Activated naive CD8-positive, alpha-beta T cell treated with anti-CD3 and anti-CD28 coated beads, Interleukin-2, amount 50 U/mL, for 24 hours (primary cell): ENCODE results near the gene CD320.
A peak's percentile ranks its signal among the peaks of the same experiment; 100 is the strongest.

Source experiments
- ATAC-seq: fragments of 150-1000 bp; cut with Tn5 transposase; one replicate; pipeline ENCODE4 v1.10.0; 2021
- DNase-seq: peaks from one replicate; pipeline ENCODE4 v3.0.0; 2021
- H3K27ac Mint-ChIP-seq: one replicate; pipeline ENCODE4 v1.8.0; 2021; ENCODE audit warnings: mild to moderate bottlenecking, mixed read lengths
- H3K27me3 Mint-ChIP-seq: one replicate; pipeline ENCODE4 v1.8.0; 2021; ENCODE audit warnings: mixed read lengths
- H3K36me3 Mint-ChIP-seq: one replicate; pipeline ENCODE4 v1.8.0; 2021; ENCODE audit warnings: low read depth, mixed read lengths
- H3K4me1 Mint-ChIP-seq: one replicate; pipeline ENCODE4 v1.8.0; 2021; ENCODE audit warnings: mixed read lengths
- H3K4me3 Mint-ChIP-seq: one replicate; pipeline ENCODE4 v1.8.0; 2021; ENCODE audit warnings: mild to moderate bottlenecking, moderate library complexity, mixed read lengths
- H3K9me3 Mint-ChIP-seq: one replicate; pipeline ENCODE4 v1.8.0; 2021; ENCODE audit warnings: mixed read lengths

CD320 gene

GRCh38 chr19:8337728-8338127 is 29.6 kb upstream of the CD320 start:
- H3K36me3 Mint-ChIP-seq, result no peaks in the 10 kb centered on the region
- no peak for DNase-seq
- no peak for ATAC-seq
- peaks cover 54% of the 10 kb centered on the region for H3K27me3 Mint-ChIP-seq
- H3K4me1 Mint-ChIP-seq, result peaks cover 5% of the 10 kb centered on the region
- H3K9me3 Mint-ChIP-seq, result no peaks in the 10 kb centered on the region
- no peak overlapping the region for H3K4me3 Mint-ChIP-seq
- no peak overlapping the region for H3K27ac Mint-ChIP-seq

- no peak for ATAC-seq
- H3K27me3 Mint-ChIP-seq, result peaks cover 51% of the 10 kb centered on the region
- peaks cover 5% of the 10 kb centered on the region for H3K4me1 Mint-ChIP-seq
- H3K9me3 Mint-ChIP-seq, result no peaks in the 10 kb centered on the region
- H3K36me3 Mint-ChIP-seq, result no peaks in the 10 kb centered on the region
- no peak for DNase-seq
- no peak overlapping the region for H3K4me3 Mint-ChIP-seq
- no peak overlapping the region for H3K27ac Mint-ChIP-seq
These were observed 28.5 kb upstream of the CD320 start for GRCh38 chr19:8336660-8337059.

GRCh38 chr19:8336072-8336569 is 28.0 kb upstream of the CD320 start:
- Mint-ChIP-seq H3K27ac (no peak overlapping the region), H3K9me3 (no peaks in the 10 kb centered on the region), H3K36me3 (no peaks in the 10 kb centered on the region), H3K27me3 (peaks cover 47% of the 10 kb centered on the region), H3K4me3 (peak overlapping the region; percentile 45), H3K4me1 (peaks cover 5% of the 10 kb centered on the region)
- ATAC-seq (no peak), DNase-seq (no peak)

- Mint-ChIP-seq H3K9me3 (no peaks in the 10 kb centered on the region), H3K4me1 (peaks cover 5% of the 10 kb centered on the region), H3K4me3 (peak overlapping the region; percentile 45), H3K36me3 (no peaks in the 10 kb centered on the region), H3K27ac (no peak overlapping the region), H3K27me3 (peaks cover 42% of the 10 kb centered on the region)
- ATAC-seq (peak; percentile 38), DNase-seq (peak; percentile 50)
These were observed 27.3 kb upstream of the CD320 start for GRCh38 chr19:8335343-8336071.

DNA sequence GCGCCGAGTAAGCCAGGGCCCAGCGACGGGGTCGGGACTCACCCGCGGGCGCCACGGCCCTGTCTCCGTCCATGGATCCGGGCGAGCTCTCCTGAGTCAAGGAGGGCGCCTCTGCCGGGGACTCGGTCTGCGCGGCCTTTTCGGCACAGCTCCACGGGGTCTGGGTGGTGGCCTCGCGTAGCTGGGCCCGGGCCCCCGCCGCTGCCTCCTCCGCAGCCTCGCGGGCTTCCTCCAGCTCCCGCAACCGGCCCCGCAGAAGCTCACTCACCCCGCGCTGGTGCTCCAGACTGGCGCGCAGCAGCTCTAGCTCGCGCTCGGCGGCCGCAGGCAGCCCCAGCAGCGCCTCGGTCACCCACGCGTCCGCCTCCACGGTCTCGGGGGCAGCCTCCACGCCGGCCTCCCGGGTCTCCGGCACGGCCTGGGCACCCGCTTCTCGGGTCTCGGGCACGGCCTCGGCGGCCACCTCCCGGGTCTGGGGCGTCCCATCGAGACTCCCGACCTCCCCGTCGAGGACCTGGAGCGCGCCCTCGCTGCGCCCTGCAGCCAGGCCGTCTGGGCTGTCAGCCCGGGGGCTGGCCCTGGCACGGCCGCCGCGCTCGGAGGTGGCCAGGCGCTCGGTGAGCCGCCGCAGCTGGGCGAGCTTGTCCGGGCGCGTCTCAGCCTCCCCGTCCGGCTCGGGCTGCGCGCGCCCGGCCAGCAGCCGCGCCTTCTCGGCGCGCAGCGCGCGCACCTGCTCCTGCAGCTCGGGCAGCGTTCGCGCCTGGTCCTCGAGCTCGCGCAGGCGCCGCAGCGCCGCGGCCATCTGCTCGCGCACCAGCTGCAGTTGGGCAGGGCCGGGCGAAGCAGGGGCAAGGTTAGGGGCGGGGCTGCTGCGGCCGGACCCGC is 26.5 kb upstream of the CD320 start:
- peak; percentile 60 for ATAC-seq
- Mint-ChIP-seq H3K36me3 (no peaks in the 10 kb centered on the region), H3K27ac (no peak overlapping the region), H3K4me3 (no peak overlapping the region), H3K9me3 (no peaks in the 10 kb centered on the region), H3K27me3 (peaks cover 36% of the 10 kb centered on the region), H3K4me1 (peaks cover 5% of the 10 kb centered on the region)
- no peak for DNase-seq

GRCh38 chr19:8333767-8334457 is 25.8 kb upstream of the CD320 start:
- Mint-ChIP-seq H3K4me3 (no peak overlapping the region), H3K36me3 (no peaks in the 10 kb centered on the region), H3K27ac (no peak overlapping the region)

GRCh38 chr19:8332976-8333766 is 25.0 kb upstream of the CD320 start:
- no peak overlapping the region for H3K4me3 Mint-ChIP-seq
- no peak overlapping the region for H3K27ac Mint-ChIP-seq
- ATAC-seq, result no peak
- H3K36me3 Mint-ChIP-seq, result no peaks in the 10 kb centered on the region
- DNase-seq, result no peak
- peaks cover 5% of the 10 kb centered on the region for H3K4me1 Mint-ChIP-seq
- H3K27me3 Mint-ChIP-seq, result peaks cover 29% of the 10 kb centered on the region
- no peaks in the 10 kb centered on the region for H3K9me3 Mint-ChIP-seq

More at GRCh38 chr19:8333767-8334457, 25.8 kb upstream of the CD320 start:
- DNase-seq, result no peak
- ATAC-seq, result no peak
- Mint-ChIP-seq H3K9me3 (no peaks in the 10 kb centered on the region), H3K27me3 (peaks cover 34% of the 10 kb centered on the region), H3K4me1 (peaks cover 5% of the 10 kb centered on the region)

DNA sequence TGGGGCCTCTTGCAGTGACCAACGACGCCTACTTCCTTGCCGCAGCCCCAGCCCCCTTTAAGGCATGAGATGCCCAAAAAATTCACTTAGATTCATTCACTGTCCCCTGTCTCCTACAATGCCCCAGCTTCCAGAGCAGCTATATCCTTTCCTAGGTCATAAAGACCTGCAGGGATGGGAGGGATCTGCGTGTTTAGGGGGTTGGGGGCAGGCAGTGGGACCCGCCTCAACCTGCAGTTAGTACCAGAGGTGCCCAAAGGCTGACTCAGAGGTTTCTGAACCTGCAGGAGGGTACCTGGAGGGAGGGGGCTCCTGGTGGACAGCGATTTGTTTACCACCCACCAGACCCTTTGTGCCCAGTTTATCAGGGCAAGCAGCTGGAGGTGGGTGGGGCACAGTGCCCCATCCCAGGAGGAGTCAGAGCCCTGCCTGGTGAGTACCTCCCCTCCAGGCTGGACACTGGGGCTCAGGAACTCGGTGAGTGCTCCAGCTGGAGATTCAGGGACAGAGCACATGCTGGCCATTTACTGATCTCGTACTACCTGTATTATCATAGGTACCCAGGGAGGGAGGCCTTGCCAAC is 23.2 kb upstream of the CD320 start:
- Mint-ChIP-seq H3K27ac (no peak overlapping the region), H3K4me1 (peaks cover 3% of the 10 kb centered on the region), H3K36me3 (no peaks in the 10 kb centered on the region), H3K4me3 (no peak overlapping the region), H3K27me3 (peaks cover 14% of the 10 kb centered on the region), H3K9me3 (no peaks in the 10 kb centered on the region)
- DNase-seq, result no peak
- no peak for ATAC-seq

GRCh38 chr19:8329996-8330395 is 21.8 kb upstream of the CD320 start:
- H3K9me3 Mint-ChIP-seq, result no peaks in the 10 kb centered on the region
- ATAC-seq, result no peak
- DNase-seq, result no peak
- H3K27ac Mint-ChIP-seq, result no peak overlapping the region
- H3K4me3 Mint-ChIP-seq, result no peak overlapping the region
- peaks cover 7% of the 10 kb centered on the region for H3K27me3 Mint-ChIP-seq
- no peaks in the 10 kb centered on the region for H3K36me3 Mint-ChIP-seq
- H3K4me1 Mint-ChIP-seq, result no peaks in the 10 kb centered on the region

- Mint-ChIP-seq H3K9me3 (no peaks in the 10 kb centered on the region), H3K4me3 (no peak overlapping the region), H3K27ac (no peak overlapping the region), H3K4me1 (peaks cover 16% of the 10 kb centered on the region), H3K27me3 (no peaks in the 10 kb centered on the region), H3K36me3 (peaks cover 29% of the 10 kb centered on the region)
- DNase-seq (no peak), ATAC-seq (no peak)
These were observed 17.3 kb upstream of the CD320 start for GRCh38 chr19:8325454-8325853.

DNA sequence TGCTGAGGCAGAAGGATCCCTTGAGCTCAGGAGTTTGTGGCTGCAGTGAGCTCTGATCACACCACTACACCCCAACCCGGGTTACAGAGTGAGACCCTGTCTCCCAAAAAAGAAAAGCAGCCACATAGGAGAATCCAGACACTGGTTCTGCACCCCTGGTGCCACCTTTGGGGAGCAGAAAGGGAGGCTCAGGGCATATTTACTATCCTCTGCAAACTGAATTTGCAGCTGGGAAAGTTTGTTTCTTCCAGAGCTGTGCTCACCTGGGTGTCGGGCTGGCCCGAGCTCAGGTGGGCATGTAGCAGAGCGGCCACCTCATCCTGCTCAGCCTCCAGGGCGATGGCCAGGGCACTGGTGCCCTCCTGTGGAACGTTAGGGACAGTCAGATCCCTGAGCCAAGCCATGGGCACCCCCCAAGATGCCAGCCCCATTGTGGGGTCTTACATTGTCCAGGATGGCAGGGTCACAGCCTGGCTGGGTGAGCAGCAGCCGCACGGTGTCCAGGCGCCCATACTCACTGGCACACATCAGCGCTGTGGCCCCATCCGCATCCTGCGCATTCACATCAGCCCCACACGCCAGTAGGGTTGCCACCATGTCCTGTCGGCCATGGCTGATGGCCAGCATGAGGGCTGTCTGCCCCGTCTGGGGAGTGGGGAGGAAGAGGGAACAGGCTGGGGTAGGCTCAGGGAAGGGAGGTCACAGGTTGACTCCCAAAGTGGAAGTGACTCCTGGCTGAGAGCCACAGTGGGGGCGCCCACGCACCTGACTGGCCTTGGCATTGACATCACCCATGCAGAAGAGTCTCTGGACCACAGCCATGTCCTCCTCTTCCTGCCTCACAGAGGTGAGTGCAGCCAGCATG is 16.3 kb upstream of the CD320 start:
- DNase-seq (peak; percentile 22), ATAC-seq (peak; percentile 3)
- Mint-ChIP-seq H3K27ac (peak overlapping the region; percentile 96), H3K9me3 (no peaks in the 10 kb centered on the region), H3K4me3 (peak overlapping the region; percentile 99), H3K4me1 (peaks cover 26% of the 10 kb centered on the region), H3K27me3 (no peaks in the 10 kb centered on the region), H3K36me3 (peaks cover 33% of the 10 kb centered on the region)

GRCh38 chr19:8323781-8324185 is 15.6 kb upstream of the CD320 start:
- Mint-ChIP-seq H3K4me3 (peak overlapping the region; percentile 99), H3K27ac (peak overlapping the region; percentile 96), H3K9me3 (no peaks in the 10 kb centered on the region), H3K27me3 (no peaks in the 10 kb centered on the region), H3K4me1 (peaks cover 31% of the 10 kb centered on the region), H3K36me3 (peaks cover 36% of the 10 kb centered on the region)
- DNase-seq (peak; percentile 27), ATAC-seq (peak; percentile 26)

DNA sequence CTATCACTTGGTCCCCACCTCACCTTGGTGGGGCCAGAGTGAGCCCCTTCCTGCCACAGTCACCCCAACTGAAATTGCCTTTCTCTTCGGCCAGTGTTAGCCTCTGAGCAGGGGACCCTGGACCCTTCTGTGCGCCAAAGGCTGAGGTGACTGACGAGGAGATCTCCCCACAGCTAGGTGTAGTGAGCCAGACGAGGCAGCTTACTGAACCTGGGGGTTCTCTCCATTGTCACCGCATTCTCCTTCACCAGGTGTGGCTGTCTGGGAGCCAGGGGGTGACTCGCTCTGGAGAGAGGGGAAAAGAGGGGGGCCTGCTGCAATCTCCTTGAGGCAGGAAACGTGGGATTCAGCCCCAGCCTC is 14.5 kb upstream of the CD320 start:
- Mint-ChIP-seq H3K27me3 (no peaks in the 10 kb centered on the region), H3K9me3 (no peaks in the 10 kb centered on the region), H3K4me1 (peaks cover 32% of the 10 kb centered on the region), H3K4me3 (peak overlapping the region; percentile 99), H3K36me3 (peaks cover 38% of the 10 kb centered on the region), H3K27ac (peak overlapping the region; percentile 96)
- ATAC-seq (no peak), DNase-seq (no peak)
